H1 (cell line): ENCODE data around the gene CEBPZ. TPM values are rescaled to one million over a fixed set of nuclear protein-coding genes. Genes with fewer than 3 reads are reported as not detected.

ENCODE experiments used
- CTCF ChIA-PET: fragments of 300-600 bp; sonication (Branson Sonifier 250); formaldehyde crosslinking; loops from one replicate; lab custom pipeline; 2021; ENCODE audit not compliant: partially characterized antibody; lab: Charles Lee
- POLR2A ChIA-PET: fragments of 300-600 bp; sonication (Branson Sonifier 250); formaldehyde crosslinking; loops from one replicate; lab custom pipeline; 2021; ENCODE audit warnings: inconsistent platforms; ENCODE audit not compliant: partially characterized antibody; lab: Charles Lee
- DNase-seq, 2 experiments: peaks; one replicate each; pipeline versions ENCODE4 v3.0.0 to v3.0.0-alpha.2; 2010 to 2022; ENCODE audit warnings: low spot score in 2 of 2, low read depth in 1 of 2, mixed read lengths in 1 of 2
- FAIRE-seq: peaks from 2 replicates; lab custom pipeline; 2011; peaks lifted over from hg19 to GRCh38; lab: Jason Lieb, UNC
- H2AFZ ChIP-seq: 2 replicates; pipeline ENCODE4 v1.8.1; 2012; ENCODE audit warnings: low read length, inconsistent platforms
- H2AK5ac ChIP-seq: 2 replicates; pipeline ENCODE4 v1.6.1; 2013; ENCODE audit warnings: low read depth, low read length
- H2BK120ac ChIP-seq: replicated peaks from 2 replicates; pipeline ENCODE3; 2013; ENCODE audit warnings: low read depth, low read length, inconsistent platforms
- H2BK12ac ChIP-seq: 2 replicates; pipeline ENCODE4 v1.6.1; 2013; ENCODE audit warnings: low read depth, low read length
- H2BK15ac ChIP-seq: 2 replicates; pipeline ENCODE4 v1.6.1; 2013; ENCODE audit warnings: low read length
- H2BK20ac ChIP-seq: 2 replicates; pipeline ENCODE4 v1.6.1; 2013; ENCODE audit warnings: low read length
- H2BK5ac ChIP-seq: 2 replicates; pipeline ENCODE4 v1.6.1; 2013; ENCODE audit warnings: low read depth, low read length
- H3K14ac ChIP-seq: 2 replicates; pipeline ENCODE4 v1.6.1; 2013; ENCODE audit warnings: inconsistent platforms; ENCODE audit not compliant: insufficient read length
- H3K18ac ChIP-seq: 2 replicates; pipeline ENCODE4 v1.6.1; 2013; ENCODE audit warnings: low read length; ENCODE audit errors: extremely low read depth
- H3K23ac ChIP-seq: 2 replicates; pipeline ENCODE4 v1.6.1; 2013; ENCODE audit warnings: inconsistent platforms; ENCODE audit not compliant: insufficient read length
- H3K23me2 ChIP-seq: 2 replicates; pipeline ENCODE4 v1.6.1; 2013; ENCODE audit warnings: low read depth, low read length
- H3K27ac ChIP-seq: 2 replicates; pipeline ENCODE4 v1.6.1; 2011; ENCODE audit warnings: low read depth, low read length, inconsistent platforms
- H3K27me3 ChIP-seq, 4 experiments: replicated peaks in 1 of 4; 1 replicate in 1 of 4; 2 replicates in 3 of 4; pipeline versions ENCODE4 v1.6.1 to v1.8.1; 2011 to 2013; ENCODE audit warnings: low read length in 3 of 4, mild to moderate bottlenecking in 3 of 4, inconsistent platforms in 2 of 4, mixed read lengths in 2 of 4, moderate library complexity in 1 of 4; ENCODE audit not compliant: control insufficient read depth in 3 of 4, insufficient read depth in 3 of 4; ENCODE audit errors: extremely low read depth in 1 of 4
- H3K36me3 ChIP-seq, 4 experiments: 2 replicates each; pipeline versions ENCODE4 v1.6.1 to v1.8.1; 2011 to 2013; ENCODE audit warnings: mild to moderate bottlenecking in 4 of 4, low read length in 3 of 4, moderate library complexity in 2 of 4, control low read depth in 1 of 4, inconsistent platforms in 1 of 4; ENCODE audit not compliant: insufficient read depth in 4 of 4, control insufficient read depth in 2 of 4
- H3K4ac ChIP-seq: replicated peaks from 2 replicates; pipeline ENCODE3; 2013; ENCODE audit warnings: low read length, low read depth, mixed read lengths, inconsistent platforms; ENCODE audit not compliant: insufficient read length
- H3K4me1 ChIP-seq, 4 experiments: replicated peaks in 1 of 4; 1 replicate in 1 of 4; 2 replicates in 3 of 4; pipeline versions ENCODE4 v1.6.1 to v1.8.1; 2011 to 2013; ENCODE audit warnings: low read length in 3 of 4, inconsistent platforms in 2 of 4, mixed read lengths in 1 of 4; ENCODE audit not compliant: insufficient read depth in 4 of 4, control insufficient read depth in 3 of 4
- H3K4me2 ChIP-seq, 2 experiments: 2 replicates each; pipeline versions ENCODE4 v1.6.1 to v1.8.1; 2011 to 2013; ENCODE audit warnings: low read depth in 2 of 2, low read length in 2 of 2, control low read depth in 1 of 2, inconsistent platforms in 1 of 2, mild to moderate bottlenecking in 1 of 2; ENCODE audit not compliant: insufficient read depth in 1 of 2
- H3K4me3 ChIP-seq, 4 experiments: fragments of 200-600, 300-600 bp in 1 of 4; sonication (generic), shearing (Covaris generic), sonication (Bioruptor Twin) in 1 of 4; 2 replicates each; pipeline versions ENCODE4 v1.5.1 to v1.8.1; 2011 to 2016; ENCODE audit warnings: low read length in 4 of 4, low read depth in 3 of 4, control low read depth in 2 of 4, inconsistent platforms in 2 of 4, mild to moderate bottlenecking in 2 of 4, mixed read lengths in 1 of 4, moderate library complexity in 1 of 4; ENCODE audit not compliant: insufficient read depth in 2 of 4; ENCODE audit errors: extremely low read depth in 1 of 4
- H3K56ac ChIP-seq: replicated peaks from 2 replicates; pipeline ENCODE3; 2013; ENCODE audit warnings: low read depth, mild to moderate bottlenecking, mixed read lengths, low read length, inconsistent platforms; ENCODE audit not compliant: insufficient read length
- H3K79me1 ChIP-seq: 2 replicates; pipeline ENCODE4 v1.6.1; 2013; ENCODE audit warnings: low read depth, low read length, control low read depth
- H3K79me2 ChIP-seq, 2 experiments: 2 replicates each; pipeline versions ENCODE4 v1.6.1 to v1.8.1; 2012 to 2013; ENCODE audit warnings: low read length in 2 of 2, mild to moderate bottlenecking in 2 of 2, inconsistent platforms in 1 of 2; ENCODE audit not compliant: insufficient read depth in 2 of 2, control insufficient read depth in 1 of 2
- H3K9ac ChIP-seq, 4 experiments: replicated peaks in 1 of 4; 1 replicate in 1 of 4; 2 replicates in 3 of 4; pipeline versions ENCODE4 v1.6.1 to v1.8.1; 2011 to 2013; ENCODE audit warnings: low read depth in 3 of 4, low read length in 3 of 4, control low read depth in 2 of 4, mild to moderate bottlenecking in 2 of 4, moderate library complexity in 2 of 4, inconsistent platforms in 1 of 4; ENCODE audit errors: extremely low read depth in 1 of 4
- H3K9me3 ChIP-seq, 2 experiments: 2 replicates each; pipeline versions ENCODE4 v1.6.1 to v1.8.1; 2012 to 2013; ENCODE audit warnings: mild to moderate bottlenecking in 2 of 2, moderate library complexity in 2 of 2, control low read depth in 1 of 2, inconsistent platforms in 1 of 2, low read depth in 1 of 2, low read length in 1 of 2, mixed read lengths in 1 of 2; ENCODE audit not compliant: insufficient read depth in 2 of 2
- H4K20me1 ChIP-seq, 2 experiments: replicated peaks in 1 of 2; 2 replicates each; pipeline versions ENCODE3 to v1.8.1; 2011 to 2013; ENCODE audit warnings: inconsistent platforms in 2 of 2, low read length in 2 of 2, mild to moderate bottlenecking in 1 of 2; ENCODE audit not compliant: insufficient read depth in 2 of 2, control insufficient read depth in 1 of 2
- H4K5ac ChIP-seq: 2 replicates; pipeline ENCODE4 v1.6.1; 2013; ENCODE audit warnings: low read length, low read depth, mixed read lengths, inconsistent platforms; ENCODE audit not compliant: insufficient read length
- H4K8ac ChIP-seq: 2 replicates; pipeline ENCODE4 v1.8.0; 2013; ENCODE audit warnings: mild to moderate bottlenecking, moderate library complexity, low read length, inconsistent platforms; ENCODE audit not compliant: insufficient read depth; ENCODE audit errors: extremely low read depth
- H4K91ac ChIP-seq: replicated peaks from 2 replicates; pipeline ENCODE3; 2013; ENCODE audit warnings: low read length, mixed read lengths, inconsistent platforms; ENCODE audit not compliant: insufficient read length
- CHD2 ChIP-seq: IDR thresholded peaks from 2 replicates; pipeline ENCODE4 v1.6.1; 2012; ENCODE audit warnings: low read length, improper control_type of control experiment
- CTBP2 ChIP-seq: IDR thresholded peaks from 2 replicates; pipeline ENCODE4 v1.7.0; 2011; ENCODE audit warnings: borderline replicate concordance, mild to moderate bottlenecking, moderate library complexity, mixed read lengths, low read length; ENCODE audit not compliant: insufficient read depth, insufficient read length
- GTF2F1 ChIP-seq: IDR thresholded peaks from 2 replicates; pipeline ENCODE4 v1.6.1; 2012; ENCODE audit warnings: low read depth, low read length, improper control_type of control experiment, borderline replicate concordance
- JUND ChIP-seq: IDR thresholded peaks from 2 replicates; pipeline ENCODE4 v1.6.1; 2011; ENCODE audit warnings: mild to moderate bottlenecking, improper control_type of control experiment, low read length
- MAFK ChIP-seq: IDR thresholded peaks from 2 replicates; pipeline ENCODE4 v1.6.1; 2012; ENCODE audit warnings: low read depth, mild to moderate bottlenecking, improper control_type of control experiment, low read length
- NANOG ChIP-seq: IDR thresholded peaks from 2 replicates; pipeline ENCODE4 v1.6.1; 2011; ENCODE audit warnings: low read length, low read depth, mild to moderate bottlenecking, inconsistent platforms; ENCODE audit not compliant: insufficient read depth, poor library complexity, severe bottlenecking
- SP1 ChIP-seq: IDR thresholded peaks from 2 replicates; pipeline ENCODE4 v1.6.1; 2011; ENCODE audit warnings: low read depth, low read length
- TAF1 ChIP-seq: IDR thresholded peaks from 2 replicates; pipeline ENCODE4 v1.6.1; 2011; ENCODE audit warnings: mild to moderate bottlenecking, low read depth, low read length
- TBP ChIP-seq: IDR thresholded peaks from 2 replicates; pipeline ENCODE4 v1.6.1; 2011; ENCODE audit warnings: low read depth, low read length, improper control_type of control experiment
- WGBS, 2 experiments: shearing (Covaris generic) in 1 of 2; methylation state at CpG; one replicate each; pipeline versions ENCODE4 v1.1.6 to v1.1.7; 2013 to 2015; ENCODE audit warnings: low lambda C conversion rate in 2 of 2, mixed read lengths in 2 of 2, inconsistent platforms in 1 of 2, low coverage in 1 of 2, missing lambda C conversion rate in 1 of 2; ENCODE audit not compliant: insufficient replicate concordance in 2 of 2, insufficient coverage in 1 of 2, insufficient read length in 1 of 2; ENCODE audit errors: extremely low coverage in 1 of 2, missing lambda C conversion rate in 1 of 2; 5-methylcytosine and 5-hydroxymethylcytosine counted together
- polyA plus RNA-seq, 7 experiments: library from polyadenylated mRNA; depleted of rRNA in 3 of 7; stranded (reverse) in 5 of 7; unstranded in 2 of 7; fragments of >200 nt in 5 of 7; fragments of 200-250 nt in 2 of 7; gene quantifications; 1 replicate in 5 of 7; 2 replicates in 1 of 7; 4 replicates in 1 of 7; pipeline versions ENCODE4 v1.2.1 to v1.2.3, GENCODE V29; 2011 to 2013; ENCODE audit warnings: missing spikeins in 2 of 7, mixed read lengths in 2 of 7
- total RNA-seq: library from RNA; stranded (reverse); fragmentation: NEBNext Ultra II Directional; extraction: Animal tissue kit (Norgen Biotek cat#: 25700); gene quantifications from 2 replicates; pipeline ENCODE4 v1.2.1, GENCODE V29; 2021
- TF ChIP-seq, protein P1 (sequence below): IDR thresholded peaks from 2 replicates; pipeline ENCODE4 v1.6.1; 2012; ENCODE audit warnings: inconsistent platforms

CEBPZ gene
- total and polyA plus RNA-seq, 2 of the 8 experiments (the other 6 are each of a cell fraction or from before 2014, with no cell fraction given), result 19.1 to 201 TPM

DNA sequence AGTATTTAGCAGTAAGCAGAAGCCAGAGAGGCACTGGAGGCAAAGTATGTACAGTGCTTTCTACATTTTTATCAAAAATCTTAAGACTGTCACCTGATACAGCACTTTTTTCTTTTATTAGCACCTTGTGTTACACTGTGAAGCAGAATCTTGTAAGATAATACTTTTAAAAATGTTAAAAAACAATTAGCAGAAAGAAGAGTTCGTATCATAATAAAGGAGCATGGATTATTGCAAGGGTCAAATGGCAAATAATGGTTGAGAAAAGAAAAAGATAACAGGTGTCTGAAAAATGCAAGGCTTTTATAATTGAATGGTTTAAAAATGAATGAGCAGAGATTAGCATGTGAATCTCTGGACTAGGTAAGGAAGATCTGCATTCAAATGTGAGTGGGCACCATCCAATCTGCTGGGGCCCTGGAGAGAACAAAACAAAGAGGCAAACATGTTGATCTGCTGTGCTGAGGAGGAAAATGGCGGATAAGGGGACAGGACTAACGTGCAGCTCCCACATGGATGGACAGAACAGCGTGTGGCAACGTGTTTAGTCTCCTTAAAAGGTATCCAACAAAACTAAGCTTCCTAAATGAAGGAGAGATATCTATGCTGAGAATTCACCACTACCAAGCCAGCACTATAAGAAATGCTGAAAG, 25.6 kb downstream of the CEBPZ start:
- no peak overlapping the region for H4K8ac ChIP-seq
- H3K4me2 ChIP-seq, result peak overlapping the region; percentile 37 to 45; a peak in 3 of 4 replicates
- FAIRE-seq, result peak; percentile 99
- H3K9me3 ChIP-seq, result peaks cover 9 to 18% of the 10 kb centered on the region in 2 experiments
- peaks cover 13 to 83% (median 53%) of the 10 kb centered on the region in 4 experiments for H3K36me3 ChIP-seq
- peak overlapping the region in 1 of 4 experiments; percentile 49; a peak in 1 of 8 replicates for H3K4me3 ChIP-seq
- 4% methylated on average over 5 of the region's 5 CpGs; no CpG with 5 or more reads in 1 of the 2 experiments for WGBS, 2 experiments
- H3K79me2 ChIP-seq, result peaks cover 0 to 50% of the 10 kb centered on the region in 2 experiments; a peak in 2 of 4 replicates
- no peak overlapping the region for H2AFZ ChIP-seq
- no peaks in the 10 kb centered on the region for H3K27me3 ChIP-seq
- peak overlapping the region; percentile 93 for H4K91ac ChIP-seq
- H3K27ac ChIP-seq, result peak overlapping the region; percentile 83
- peak in 1 of 2 experiments; percentile 79 for DNase-seq
- H2BK120ac ChIP-seq, result peak overlapping the region; percentile 52
- ChIA-PET POLR2A (interaction anchor here (0.7 to 2.1 kb wide), 13 partner anchors 8 to 29 kb away, joined by 3 to 26 read pairs (median 4); partner anchors contain the start of gene CEBPZOS), CTCF (interaction anchor here (0.7 to 2.4 kb wide), 2 partner anchors 14 to 37 kb away, joined by 3 to 12 read pairs; no protein-coding TSS in a partner anchor)
- H3K23ac ChIP-seq, result no peak overlapping the region
- peak overlapping the region; percentile 78 for H4K5ac ChIP-seq
- no peak overlapping the region for H3K14ac ChIP-seq
- H2AK5ac ChIP-seq, result peak overlapping the region; percentile 2; the same call in 1 of the 2 replicates
- H4K20me1 ChIP-seq, result peaks cover 0 to 2% of the 10 kb centered on the region in 2 experiments
- H2BK15ac ChIP-seq, result no peak overlapping the region
- peak overlapping the region; percentile 94; the same call in 1 of the 2 replicates for H2BK12ac ChIP-seq
- H3K4ac ChIP-seq, result no peak overlapping the region
- peak overlapping the region; percentile 97 for H2BK5ac ChIP-seq
- H3K23me2 ChIP-seq, result no peaks in the 10 kb centered on the region
- peak overlapping the region in 3 of 4 experiments; percentile 0 to 24 (median 20); a peak in 3 of 7 replicates for H3K9ac ChIP-seq
- H3K56ac ChIP-seq, result peak overlapping the region; percentile 20
- peaks cover 0 to 7% (median 0%) of the 10 kb centered on the region in 4 experiments; a peak in 2 of 7 replicates for H3K4me1 ChIP-seq
- peak overlapping the region; percentile 36; the same call in 1 of the 2 replicates for H2BK20ac ChIP-seq
- H3K18ac ChIP-seq, result 0 out of 2 replicates have a peak overlapping the region, but pooled peaks have one; percentile 49
- no peaks in the 10 kb centered on the region for H3K79me1 ChIP-seq
- TF ChIP-seq TBP (peak; percentile 62; the same call in 1 of the 2 replicates), CTBP2 (no peak), SP1 (no peak), TAF1 (peak; percentile 57; the same call in 1 of the 2 replicates), JUND (no peak), NANOG (peak; percentile 62), CHD2 (no peak), MAFK (0 out of 2 replicates have a peak, but pooled peaks have one; percentile 15), GTF2F1 (peak; percentile 80; the same call in 1 of the 2 replicates)
- TF ChIP-seq, protein P1, sequence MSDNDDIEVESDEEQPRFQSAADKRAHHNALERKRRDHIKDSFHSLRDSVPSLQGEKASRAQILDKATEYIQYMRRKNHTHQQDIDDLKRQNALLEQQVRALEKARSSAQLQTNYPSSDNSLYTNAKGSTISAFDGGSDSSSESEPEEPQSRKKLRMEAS, result peak; percentile 94
